Midbrain (tissue), 1 donor: ENCODE measurements around the gene MRPL2.
"Not testable (repeated sequence)": the region's sequence is repeated elsewhere in the genome, so short reads cannot be mapped to it uniquely, and the experiment has no call there.

Experiments
- DNase-seq: peaks from one replicate; lab custom pipeline; 2025; lab: John Stamatoyannopoulos, UW

Gene MRPL2

GRCh38 chr6:43052842-43053544 lies 6.2 kb downstream of the MRPL2 start:
- DNase-seq, result no peak

- DNase-seq, result no peak
Observed at GRCh38 chr6:43052225-43052841, 6.9 kb downstream of the MRPL2 start.

- DNase-seq, result no peak
Observed at GRCh38 chr6:43050981-43051380, 8.3 kb downstream of the MRPL2 start.

GRCh38 chr6:43047998-43048397 lies 11.2 kb downstream of the MRPL2 start:
- no peak for DNase-seq

- DNase-seq, result no peak
Observed at GRCh38 chr6:43045371-43045930, 13.8 kb downstream of the MRPL2 start.

- no peak for DNase-seq
Observed at GRCh38 chr6:43043310-43043709, 15.9 kb downstream of the MRPL2 start.

GRCh38 chr6:43041475-43041874 lies 17.8 kb downstream of the MRPL2 start:
- not testable (repeated sequence) for DNase-seq

GRCh38 chr6:43040542-43041257 lies 18.5 kb downstream of the MRPL2 start:
- no peak for DNase-seq

- no peak for DNase-seq
Observed at GRCh38 chr6:43038727-43039126, 20.5 kb downstream of the MRPL2 start.

GRCh38 chr6:43037706-43038105 lies 21.5 kb downstream of the MRPL2 start:
- no peak for DNase-seq

GRCh38 chr6:43037197-43037596 lies 22.0 kb downstream of the MRPL2 start:
- no peak for DNase-seq

GRCh38 chr6:43036712-43037111 lies 22.5 kb downstream of the MRPL2 start:
- no peak for DNase-seq

- no peak for DNase-seq
Observed at GRCh38 chr6:43035495-43036194, 23.6 kb downstream of the MRPL2 start.

- no peak for DNase-seq
Observed at GRCh38 chr6:43034190-43034525, 25.1 kb downstream of the MRPL2 start.

- DNase-seq, result no peak
Observed at GRCh38 chr6:43033496-43034189, 25.6 kb downstream of the MRPL2 start.

- DNase-seq, result no peak
Observed at GRCh38 chr6:43032326-43032725, 26.9 kb downstream of the MRPL2 start.

GRCh38 chr6:43029120-43029519 lies 30.1 kb downstream of the MRPL2 start:
- DNase-seq, result no peak

GRCh38 chr6:43026365-43026764 lies 32.9 kb downstream of the MRPL2 start:
- no peak for DNase-seq

GRCh38 chr6:43024436-43024835 lies 34.8 kb downstream of the MRPL2 start:
- no peak for DNase-seq

- DNase-seq, result peak; percentile 76
Observed at GRCh38 chr6:43021270-43022047, 37.8 kb downstream of the MRPL2 start, which contains the start of gene RRP36. Gene RRP36, plus strand, starts transcription at chr6:43021623. Its CDS starts 32 bp downstream, at chr6:43021655.

GRCh38 chr6:43020847-43021246 lies 38.4 kb downstream of the MRPL2 start:
- no peak for DNase-seq
